GM10847 (cell line): Measurements from ENCODE around the gene CTNND2.

Source experiments
- POLR2A ChIP-seq: IDR thresholded peaks from 2 replicates; pipeline ENCODE4 v1.6.1; 2011; ENCODE audit not compliant: insufficient read length; ENCODE audit errors: extremely low read depth

Gene CTNND2

DNA sequence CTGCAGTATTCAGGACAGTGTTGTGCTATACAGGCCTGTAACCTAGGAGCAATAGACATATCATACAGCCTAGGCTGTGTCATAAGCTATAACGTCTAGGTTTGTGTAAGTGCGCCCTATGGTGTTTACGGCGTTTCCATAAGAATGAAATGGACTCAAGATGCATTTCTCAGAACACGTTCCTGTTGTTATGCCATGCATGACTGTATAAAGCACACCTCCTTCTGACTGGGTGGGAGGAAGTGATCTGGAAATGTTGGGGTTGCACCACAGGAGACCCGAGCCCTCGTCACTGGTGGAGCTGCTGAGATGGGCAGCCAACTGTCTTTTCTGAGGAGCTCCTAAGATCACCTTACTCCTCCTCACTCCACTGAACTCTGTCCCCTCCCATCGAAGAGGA is 751.9 kb downstream of the CTNND2 start:
- no peak for TF ChIP-seq POLR2A

DNA sequence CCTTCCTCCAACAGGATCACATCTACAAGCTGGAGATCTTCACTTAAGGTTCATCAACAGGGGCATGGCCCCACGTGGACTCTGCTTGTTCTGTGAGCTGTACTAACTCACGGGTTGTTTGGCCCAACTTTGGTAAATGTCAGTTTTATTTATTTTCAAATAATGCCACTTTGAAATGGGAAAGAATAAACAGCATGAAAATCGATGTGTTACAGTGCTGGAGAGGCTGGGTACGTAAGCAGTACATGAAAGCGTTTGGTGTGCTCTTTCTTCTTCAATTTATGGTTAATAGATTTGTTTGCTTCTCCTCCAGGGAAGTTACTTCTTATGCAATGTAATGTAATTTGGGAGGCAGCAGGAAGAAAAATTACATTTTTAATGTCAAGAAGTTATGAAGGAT is 753.3 kb downstream of the CTNND2 start:
- TF ChIP-seq POLR2A: no peak

DNA sequence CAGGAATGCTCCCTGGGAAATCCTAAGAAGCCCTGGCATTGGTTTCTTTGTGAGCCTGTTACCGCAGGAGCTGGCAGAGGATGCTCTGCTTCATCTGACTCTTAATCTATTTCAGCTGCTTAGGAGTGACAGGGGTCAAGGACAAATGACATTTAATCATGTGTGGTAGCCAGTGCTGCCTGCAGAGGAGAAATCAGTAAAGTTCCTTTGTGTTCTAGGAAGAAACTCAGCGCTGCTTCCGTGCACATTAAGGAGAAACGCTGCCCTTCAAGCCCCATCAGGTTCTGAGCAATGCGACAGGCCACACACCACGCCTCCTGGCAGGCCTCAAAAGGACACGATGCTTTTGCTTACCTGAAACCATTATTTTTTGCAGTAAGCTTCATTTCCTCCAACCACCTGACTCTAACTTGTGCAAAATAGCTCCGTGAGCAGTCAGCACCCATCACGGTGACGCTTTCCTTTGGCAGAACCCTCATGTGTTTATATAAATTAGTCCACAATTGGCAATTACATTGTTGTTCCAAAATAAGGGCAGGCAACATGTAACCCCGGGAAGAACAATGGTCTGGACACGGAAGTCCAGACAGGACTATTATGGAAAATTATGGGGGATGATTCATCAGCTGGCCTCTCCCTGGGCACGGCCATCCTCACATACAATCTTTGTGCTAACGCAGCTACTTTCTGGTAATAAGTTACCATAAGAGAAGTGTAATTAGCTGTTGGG is 755.3 kb downstream of the CTNND2 start:
- TF ChIP-seq POLR2A: no peak

DNA sequence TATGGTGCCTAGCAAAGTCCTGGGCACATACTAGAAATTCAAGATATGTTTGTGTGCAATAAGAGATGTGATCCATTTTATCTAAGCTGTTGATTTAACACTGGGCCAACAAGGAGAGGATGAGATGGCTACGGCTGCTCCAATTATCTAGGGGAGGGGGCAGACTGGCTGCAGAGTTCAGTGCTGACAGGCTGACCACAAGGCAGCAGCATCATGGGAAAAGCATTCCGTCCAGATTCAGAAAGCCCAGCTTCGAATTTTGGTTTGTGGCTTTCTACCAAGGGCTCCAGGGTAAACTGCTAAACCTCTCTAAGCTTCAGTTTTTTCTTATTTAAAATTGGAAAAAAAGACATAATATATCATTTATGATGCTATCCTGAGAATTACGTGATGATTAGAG is 758.1 kb downstream of the CTNND2 start:
- TF ChIP-seq POLR2A: no peak

DNA sequence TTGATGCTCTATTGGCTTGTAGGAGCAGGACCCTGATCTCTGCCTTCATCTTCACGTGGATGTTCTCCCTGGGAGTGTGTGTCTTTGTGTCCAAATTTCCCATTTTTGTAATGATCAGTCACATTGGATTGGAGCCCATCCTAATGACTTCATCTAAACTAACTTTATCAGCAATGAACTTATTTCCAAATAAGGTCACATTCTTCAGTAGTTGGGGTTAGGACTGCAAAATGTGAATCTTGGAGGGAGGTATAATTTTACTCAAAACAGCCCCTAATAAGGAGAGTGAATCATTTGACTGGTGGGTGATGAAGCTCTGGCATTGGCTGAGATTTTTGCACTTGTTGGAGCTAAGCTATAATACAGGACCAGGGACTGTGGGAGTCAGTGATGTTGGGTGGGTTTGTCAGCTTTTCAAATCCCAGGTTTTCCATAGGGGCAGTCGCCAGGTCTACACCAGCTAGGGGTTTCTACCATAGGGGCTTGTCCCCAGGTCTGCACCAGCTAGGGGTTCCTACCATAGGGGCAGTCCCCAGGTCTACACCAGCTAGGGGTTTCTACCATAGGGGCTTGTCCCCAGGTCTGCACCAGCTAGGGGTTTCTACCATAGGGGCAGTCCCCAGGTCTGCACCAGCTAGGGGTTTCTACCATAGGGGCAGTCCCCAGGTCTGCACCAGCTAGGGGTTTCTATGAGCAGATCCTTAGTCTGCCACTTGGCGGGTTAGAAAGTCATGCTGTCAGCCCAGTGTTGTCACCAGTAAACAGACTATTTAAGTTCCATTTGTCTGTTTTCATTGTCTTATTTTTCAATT is 760.6 kb downstream of the CTNND2 start:
- no peak for TF ChIP-seq POLR2A

DNA sequence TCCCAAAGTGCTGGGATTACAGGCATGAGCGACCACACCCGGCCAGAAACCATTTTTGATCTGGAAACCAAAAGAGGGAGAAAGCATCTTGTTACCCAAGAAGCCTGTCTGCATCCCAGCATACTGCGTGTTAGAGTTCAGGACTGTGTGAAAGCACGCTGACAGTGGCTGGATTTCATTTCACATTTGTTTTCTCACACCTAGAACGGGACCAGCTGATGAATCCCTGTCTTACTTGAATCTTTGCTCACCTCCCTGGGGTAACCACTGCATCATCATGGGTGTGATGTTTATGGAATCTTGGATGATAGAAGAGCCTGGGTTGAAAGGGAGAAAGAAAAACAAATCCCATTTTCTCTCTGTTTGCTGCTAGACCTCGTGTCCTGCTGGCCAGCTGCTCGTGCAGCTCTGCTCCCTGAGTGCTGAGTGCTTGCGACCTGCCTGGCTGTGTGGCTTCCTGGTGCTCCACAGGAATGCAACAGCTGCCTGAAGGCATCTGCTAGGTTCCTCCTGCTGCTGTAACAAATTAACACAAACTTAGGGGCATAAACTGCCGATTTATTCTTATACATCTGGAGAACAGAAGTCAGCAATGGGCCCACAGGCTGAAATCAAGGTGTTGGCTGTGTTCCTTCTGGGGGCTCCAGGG is 764.9 kb downstream of the CTNND2 start:
- TF ChIP-seq POLR2A: no peak

DNA sequence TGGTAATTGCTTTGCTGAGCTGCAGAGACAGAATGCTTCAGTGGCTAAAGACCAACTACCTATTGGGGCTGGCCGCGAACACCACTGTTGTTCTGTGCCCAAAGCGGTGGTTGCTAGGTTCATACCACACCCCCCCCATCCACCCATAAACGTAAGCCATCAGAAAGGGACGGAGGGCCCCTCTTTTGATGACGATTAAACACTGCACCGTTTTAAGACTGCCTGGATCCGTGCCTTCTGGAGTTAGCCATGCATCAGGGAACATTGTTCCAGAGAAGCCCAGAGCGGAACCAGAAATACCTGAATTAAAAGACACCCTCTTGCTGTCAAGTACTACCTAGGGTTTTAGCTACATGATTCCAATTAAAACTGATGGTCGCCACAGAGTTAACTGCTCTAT is 774.1 kb downstream of the CTNND2 start:
- no peak for TF ChIP-seq POLR2A

DNA sequence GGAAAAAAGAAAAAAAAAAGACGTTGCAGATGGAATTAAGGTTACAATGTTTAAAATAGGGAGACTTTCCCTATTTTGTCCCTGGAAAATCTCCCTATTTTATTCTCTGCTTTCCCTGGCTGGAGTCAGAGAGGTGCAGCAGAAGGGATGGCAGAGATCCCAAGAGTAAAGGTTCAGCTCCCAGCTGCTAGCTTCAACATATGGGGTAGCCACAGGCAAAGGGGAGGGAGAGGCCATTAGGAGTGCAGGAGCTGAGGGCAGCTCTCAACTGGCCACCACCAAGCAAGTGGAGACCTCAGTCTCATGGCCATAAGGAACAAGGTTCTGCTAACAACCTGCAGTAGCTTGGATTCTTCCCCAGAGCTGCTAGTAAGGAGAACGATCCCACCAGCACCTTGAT is 776.2 kb downstream of the CTNND2 start:
- TF ChIP-seq POLR2A: no peak

DNA sequence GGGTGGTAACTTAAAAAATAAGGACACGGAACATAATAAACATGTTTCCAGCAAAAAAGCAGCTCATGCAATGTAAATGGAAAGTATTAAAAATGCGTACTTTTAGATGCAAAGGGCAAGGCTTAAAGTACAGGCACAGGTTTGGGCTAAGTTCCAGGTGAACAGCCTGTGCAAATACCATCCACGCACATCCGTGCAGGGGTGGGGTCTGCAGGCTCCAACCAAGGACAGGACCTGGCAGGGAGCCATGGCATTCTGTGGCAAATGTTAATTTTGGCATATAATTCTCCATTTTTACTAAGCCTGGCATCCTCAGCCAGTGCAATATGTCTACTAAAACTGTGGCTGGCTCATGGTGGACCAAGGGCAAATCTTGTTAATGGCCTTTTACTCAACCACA is 777.4 kb downstream of the CTNND2 start:
- TF ChIP-seq POLR2A: no peak

DNA sequence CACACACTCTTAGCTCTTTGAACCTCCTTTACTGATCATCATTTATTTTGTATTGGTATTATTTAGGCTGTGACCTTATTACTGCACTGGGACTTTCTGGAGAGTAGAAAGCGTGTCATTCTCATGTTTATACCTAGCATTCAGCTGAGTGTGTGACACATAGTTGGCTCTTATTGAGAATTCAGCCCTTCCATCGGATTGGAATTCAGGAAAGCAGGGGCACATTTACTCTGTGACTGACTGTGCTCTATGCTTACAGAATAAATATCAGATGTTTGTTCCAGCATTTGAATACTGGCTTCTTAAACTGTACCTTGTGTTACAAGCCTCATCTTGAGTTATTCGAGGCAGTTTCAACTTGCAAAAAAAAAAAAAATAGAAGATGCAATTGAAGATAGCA is 782.4 kb downstream of the CTNND2 start:
- no peak for TF ChIP-seq POLR2A

DNA sequence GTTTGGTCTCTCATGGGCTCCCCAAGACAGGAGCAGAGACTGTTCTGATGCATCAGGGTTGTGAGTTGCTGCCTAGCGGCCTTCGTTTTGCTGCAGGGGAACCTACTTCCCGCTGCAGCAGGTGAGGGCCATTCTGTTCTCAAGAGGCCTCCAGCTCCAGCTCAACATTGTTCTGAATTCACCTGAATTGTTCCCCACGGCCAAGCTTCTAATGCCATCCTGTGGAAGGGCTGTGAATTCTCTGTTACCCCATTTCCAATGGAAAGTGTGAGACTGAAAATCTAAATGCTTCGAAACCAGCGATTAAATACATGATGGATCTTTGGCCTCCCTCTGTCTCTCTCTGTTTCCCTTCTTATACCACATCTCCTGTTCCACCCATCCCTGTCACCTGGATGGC is 794.1 kb downstream of the CTNND2 start:
- TF ChIP-seq POLR2A: no peak

DNA sequence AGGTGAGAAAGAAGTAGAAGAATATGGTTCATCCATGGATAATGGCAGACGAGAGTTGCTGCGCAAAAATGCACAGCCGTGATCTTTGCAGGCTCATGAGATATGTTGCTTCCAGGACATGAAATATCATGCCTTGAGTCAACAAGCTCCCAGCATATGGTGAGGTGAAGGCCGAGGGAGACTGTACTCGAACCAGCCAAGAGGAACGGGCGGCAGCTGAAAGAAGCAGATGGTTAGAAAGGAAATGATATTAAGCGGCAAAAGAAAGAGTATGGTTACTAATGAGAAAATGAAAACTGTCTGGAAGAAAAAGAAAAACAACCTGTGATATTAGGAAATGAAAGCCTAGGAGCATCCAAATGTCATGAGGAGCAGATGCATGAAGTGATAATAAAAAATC is 798.5 kb downstream of the CTNND2 start:
- TF ChIP-seq POLR2A: no peak

DNA sequence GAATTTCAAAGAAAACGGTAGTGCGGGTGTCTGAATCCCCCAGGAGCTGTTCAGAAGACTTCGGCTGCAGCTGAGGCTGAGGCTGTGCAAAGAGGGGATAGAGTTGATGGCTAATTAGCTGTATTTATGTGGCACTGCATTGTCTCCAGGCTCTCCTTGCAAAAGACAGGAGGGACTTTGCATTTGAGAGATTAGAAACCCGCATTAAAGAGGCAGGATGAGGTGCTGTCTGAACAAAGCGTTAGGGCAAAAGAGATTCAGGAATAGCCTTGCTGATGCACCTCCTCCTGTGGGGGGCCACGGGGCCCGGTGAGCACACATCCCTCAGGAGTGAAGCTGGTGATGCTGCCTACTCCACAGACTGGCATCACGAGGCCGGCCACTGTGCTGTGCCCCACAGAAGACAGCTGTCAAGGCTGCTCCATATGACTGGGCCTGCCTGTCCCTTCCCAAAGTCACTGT is 799.6 kb downstream of the CTNND2 start:
- no peak for TF ChIP-seq POLR2A

DNA sequence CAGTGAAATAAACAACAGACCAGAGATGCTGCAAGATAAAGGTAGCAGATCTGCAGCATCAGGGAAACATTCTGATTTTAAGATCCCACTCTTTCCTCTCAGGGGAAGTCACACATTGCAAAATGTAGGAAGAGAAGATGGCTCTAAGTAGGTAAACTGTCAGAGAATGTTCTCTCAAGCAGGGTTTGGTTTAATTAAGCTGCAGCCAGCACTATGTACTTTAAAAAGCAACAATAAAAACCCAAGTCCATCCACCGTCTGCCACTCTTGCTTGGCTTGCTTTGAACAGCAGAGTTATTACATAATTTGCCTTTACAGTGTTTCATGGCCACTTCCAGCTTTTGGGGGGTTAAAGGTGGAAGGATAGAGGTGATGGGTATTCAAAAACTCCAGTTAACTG is 800.0 kb downstream of the CTNND2 start:
- TF ChIP-seq POLR2A: no peak

DNA sequence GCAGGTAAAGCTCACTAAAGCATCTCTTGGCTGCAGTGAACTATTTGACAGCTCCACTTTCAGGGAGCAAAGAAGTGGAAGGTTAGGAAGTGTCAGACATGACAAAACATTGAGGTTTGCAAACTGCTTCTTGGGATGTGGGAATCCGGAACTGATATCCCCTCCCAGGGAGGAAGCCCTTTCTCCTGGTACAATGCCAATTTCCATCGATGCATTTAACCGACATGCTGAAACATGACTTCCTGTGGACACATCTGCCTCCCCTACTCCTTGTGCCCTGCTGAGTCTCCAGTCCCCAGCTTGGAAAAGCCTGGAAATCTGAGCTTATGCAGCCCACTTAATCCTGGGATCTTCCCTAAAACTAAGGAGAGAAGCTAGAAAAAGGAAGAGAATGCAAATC is 820.1 kb downstream of the CTNND2 start:
- TF ChIP-seq POLR2A: no peak

DNA sequence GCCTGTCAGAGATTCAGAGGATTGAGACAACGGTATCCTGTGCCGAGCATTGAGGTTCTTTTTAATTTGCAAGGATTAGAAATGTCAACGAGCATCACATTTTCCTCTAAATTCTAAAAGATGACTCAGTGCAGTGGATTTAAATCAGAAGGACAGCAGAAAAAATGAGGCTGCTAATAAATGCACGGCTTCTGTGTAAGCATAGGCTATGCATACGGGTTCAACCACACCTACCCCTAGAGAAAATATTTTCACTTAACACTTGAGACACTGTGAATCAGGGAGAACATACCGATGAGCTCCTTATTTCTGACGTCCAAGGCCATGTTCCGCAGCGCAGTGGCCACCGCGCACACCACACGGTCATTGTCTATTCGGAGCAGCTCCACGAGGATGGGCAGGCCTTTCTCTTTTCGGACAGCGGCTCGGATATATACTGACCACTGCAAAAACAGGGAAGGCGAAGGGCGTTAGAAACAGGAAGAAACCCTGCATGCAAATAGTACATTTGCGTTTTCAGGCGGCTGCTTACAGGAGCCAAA is 821.8 kb downstream of the CTNND2 start:
- no peak for TF ChIP-seq POLR2A
